ENCODE data around the gene YTHDF1.
"Not testable (repeated sequence)": the region's sequence is repeated elsewhere in the genome, so short reads cannot be mapped to it uniquely, and the experiment has no call there.

Gene YTHDF1

GRCh38 chr20:63216041-63216848, at the start of gene YTHDF1:
YTHDF1 (minus strand) TSS chr20:63216131; CDS start chr20:63215892, 239 bp downstream.
- DNase-seq, result peak; percentile 89

DNA sequence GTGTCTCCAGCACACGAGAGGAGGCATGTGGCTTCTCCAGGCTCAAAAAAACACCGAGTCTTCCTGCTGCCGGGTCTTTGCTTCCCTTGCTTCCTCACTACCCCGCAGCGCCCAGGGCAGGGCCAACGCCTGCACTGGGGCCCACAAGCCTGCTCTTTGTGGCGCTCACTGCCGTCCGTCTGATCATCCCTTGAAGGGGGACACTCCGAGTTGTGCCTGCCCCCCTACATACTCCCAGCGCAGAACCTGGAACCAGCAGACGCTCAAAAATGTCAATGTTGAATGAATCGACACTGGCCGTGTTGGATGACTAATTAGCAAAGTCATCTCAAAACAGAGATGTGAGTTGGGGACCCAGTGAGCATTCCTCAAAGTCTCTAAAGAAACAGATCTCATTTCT, 48.6 kb upstream of the YTHDF1 start:
- DNase-seq, result no peak

DNA sequence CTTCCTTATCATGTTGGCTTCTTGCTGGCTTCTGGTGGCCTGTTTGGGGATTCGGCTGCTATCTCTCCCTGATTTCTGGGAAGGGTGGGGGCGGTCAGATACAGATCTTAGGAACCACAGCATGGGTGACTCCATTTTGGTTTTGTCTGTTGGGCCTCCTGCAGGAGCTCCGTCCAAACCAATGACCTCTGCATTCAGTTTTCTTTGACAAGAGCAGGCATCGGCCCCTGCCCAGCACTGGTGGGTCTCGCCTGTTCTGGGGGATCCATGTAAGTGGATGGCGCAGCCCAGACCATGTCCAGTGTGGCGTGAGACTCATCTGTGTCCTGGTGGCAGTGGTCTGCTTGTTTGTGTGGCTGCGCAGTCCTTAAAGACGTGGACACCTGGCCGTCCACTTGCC, 48.1 kb upstream of the YTHDF1 start:
- no peak for DNase-seq

GRCh38 chr20:63262836-63263235, 46.9 kb upstream of the YTHDF1 start:
- DNase-seq, result no peak

DNA sequence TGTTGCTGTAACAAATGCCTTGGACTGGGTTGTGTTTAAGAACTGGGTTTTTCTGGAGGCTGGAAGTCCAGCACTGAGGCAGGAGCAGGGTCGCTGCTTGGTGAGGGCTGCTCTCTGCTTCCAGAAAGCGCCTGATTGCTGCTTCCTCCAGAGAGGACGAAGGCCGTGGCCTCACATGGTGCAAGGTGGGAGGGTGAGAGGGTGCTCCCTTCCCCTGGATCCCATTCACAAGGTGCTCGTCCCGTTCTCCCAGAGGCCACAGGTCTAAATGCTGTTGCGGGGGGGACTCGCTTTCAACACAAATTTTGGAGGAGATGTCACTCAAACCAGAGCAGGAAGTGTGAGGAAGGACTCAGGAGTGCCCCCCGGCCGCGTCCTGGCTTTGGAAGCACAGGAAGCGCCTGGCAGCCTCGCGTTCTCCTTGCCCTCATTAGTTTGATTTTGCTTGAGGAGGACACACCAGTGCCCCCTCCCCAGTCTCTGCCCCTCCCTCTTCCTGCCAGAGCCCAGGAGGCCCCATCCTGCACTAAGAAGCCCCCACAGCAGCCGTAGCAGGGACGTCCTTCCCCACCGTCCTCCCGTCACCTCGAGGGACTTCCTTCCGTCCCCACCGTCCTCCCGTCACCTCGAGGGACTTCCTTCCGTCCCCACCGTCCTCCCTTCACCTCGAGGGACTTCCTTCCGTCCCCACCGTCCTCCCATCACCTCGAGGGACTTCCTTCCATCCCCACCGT, 46.0 kb upstream of the YTHDF1 start:
- DNase-seq, result no peak

DNA sequence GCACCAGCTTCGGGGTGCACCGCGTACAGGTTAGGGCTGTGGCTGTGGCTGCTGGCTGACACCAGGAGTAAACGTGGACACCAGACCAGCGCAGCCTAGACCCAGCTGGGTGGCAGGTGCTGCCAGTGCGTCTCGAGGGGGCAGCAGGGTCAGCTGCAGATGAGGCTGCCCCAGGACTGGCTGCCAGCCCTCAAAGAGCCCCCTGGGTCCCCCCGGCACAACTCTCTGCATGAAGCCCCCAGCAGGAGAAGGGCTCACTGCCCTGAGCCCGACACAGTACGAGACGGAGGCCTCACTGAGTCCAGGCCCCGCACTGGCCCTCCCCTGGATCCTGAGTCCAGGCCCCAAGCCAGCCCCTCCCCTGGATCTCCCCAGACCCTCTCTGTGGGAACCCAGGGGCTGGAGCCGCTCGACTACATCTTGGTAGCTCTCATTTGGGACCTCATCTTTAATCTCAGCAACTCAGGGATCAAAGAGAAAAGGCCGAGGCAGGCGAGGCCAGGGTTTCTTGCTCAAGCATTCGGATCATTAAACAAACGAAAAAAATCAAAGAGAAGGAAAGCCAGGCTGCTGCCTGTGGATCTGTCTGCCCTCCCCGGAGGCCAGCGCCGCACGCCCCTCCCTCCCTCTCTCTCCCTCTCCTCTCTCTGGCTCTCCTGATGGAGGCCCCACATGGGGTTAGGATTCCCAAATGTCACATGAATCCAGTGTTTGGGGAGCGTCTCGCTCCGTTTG, 45.3 kb upstream of the YTHDF1 start:
- no peak for DNase-seq

- DNase-seq, result no peak
These were observed 44.6 kb upstream of the YTHDF1 start for GRCh38 chr20:63260521-63260920.

- DNase-seq, result no peak
These were observed 44.0 kb upstream of the YTHDF1 start for GRCh38 chr20:63259734-63260460.

- no peak for DNase-seq
These were observed 42.9 kb upstream of the YTHDF1 start for GRCh38 chr20:63258781-63259180.

- no peak for DNase-seq
These were observed 41.7 kb upstream of the YTHDF1 start for GRCh38 chr20:63257629-63258028.

DNA sequence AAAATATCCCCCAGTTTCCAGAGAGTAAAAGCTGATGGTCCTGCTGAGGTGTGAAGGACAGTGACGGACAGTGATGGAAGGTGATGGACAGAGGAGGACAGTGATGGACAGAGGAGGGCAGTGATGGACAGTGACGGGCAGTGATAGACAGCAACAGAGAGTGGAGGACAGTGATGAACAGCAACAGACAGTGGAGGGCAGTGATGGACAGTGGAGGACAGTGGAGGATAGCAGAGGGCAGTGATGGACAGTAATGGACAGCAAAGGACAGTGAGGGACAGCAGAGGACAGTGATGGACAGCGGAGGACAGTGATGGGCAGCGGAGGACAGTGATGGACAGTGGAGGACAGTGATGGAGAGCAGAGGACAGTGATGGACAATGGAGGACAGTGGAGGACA, 41.0 kb upstream of the YTHDF1 start:
- DNase-seq, result no peak

DNA sequence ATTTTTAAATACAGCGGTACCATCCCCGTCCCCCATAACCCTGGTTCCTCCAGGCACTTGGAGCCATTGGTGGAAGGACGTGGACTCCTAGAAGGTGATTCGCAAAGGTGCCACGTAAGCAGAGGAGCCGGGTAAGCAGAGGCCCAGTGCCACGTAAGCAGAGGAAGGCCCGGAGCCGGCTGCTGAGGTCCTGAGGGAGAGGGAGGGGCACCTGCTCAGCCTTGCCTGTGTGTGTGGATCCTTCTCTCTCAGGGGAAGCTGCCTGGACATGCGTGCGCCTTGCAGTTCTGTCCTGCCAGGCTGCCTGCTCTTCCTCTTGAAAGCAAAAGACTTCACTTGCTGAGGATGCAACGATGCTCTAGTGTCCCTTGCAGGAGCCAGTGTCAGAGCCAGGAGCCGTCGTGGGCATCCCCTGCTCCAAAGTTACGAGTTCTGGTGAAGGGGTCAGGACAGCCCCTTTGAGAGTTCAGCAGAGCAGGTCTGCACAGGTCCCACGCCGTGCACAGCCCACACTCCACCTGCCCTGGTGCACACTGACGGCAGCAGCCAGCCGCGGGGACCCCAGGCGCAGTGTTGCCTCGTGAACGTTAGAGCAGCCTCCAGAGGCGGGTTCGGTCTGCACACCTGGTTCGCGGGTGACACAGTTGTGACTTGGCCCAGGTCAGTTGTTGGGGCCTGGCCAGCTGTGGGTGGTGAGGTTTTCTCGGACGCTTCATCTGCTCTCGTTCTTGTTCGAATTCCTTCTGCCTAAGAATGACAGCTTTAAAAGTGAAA, 40.2 kb upstream of the YTHDF1 start:
- no peak for DNase-seq

DNA sequence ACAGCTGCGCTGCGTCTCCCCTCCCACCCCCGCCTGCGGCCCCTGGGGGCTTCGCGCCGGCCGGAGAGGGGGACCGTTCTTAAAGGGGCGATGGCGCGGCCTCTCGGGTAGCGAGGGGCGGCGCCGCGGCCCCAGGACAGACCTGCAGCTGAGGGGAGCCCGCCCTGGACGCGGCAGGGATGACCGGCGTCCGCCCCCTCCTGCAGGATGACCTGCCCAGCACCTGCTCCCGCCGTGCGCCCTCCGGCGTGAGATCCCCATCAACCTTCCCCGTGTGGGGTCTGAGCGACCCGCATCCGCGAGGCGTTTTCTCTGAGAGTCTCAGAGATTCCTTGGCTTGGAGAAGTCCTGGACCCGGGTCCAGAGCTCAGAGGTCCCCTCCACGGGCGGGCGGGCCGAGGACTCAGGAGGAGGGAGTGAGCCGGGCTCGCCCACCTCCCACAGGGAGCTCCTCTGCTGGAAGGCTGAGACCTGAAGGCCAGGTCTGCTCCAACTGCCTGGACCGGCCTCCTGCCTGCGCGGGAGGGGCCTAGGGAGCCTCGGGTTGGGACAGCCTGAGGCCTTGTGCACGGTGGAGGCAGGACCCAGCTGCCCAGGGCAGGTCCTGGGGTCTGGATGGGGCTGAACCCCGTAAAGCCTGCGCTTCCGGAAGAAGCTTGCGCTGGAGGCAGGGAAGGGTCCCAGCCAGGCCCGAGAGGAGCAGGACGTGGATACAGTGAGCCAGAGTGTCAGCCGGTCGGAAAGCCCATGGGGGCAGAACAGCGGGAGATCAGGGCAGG, 38.9 kb upstream of the YTHDF1 start:
- DNase-seq, result no peak

DNA sequence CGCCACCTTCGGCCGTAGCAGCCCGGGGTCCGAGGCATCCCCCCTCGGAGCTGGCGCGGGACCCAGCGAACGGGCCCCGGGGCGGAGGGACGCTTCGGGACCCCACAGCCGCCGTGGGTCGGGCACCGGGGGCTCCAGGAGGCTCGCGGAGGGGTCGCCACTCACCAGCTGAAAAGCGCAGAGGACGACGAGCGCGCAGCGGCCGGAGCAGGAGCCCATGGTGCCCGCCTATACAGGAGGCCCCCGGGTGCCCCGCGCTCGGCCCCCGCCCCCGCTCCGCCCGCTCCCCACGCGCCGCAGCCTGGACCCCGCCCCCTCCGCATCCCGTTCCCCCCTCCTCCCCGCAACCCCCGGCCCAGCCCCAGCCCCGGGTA, 38.3 kb upstream of the YTHDF1 start, which contains the start of gene NKAIN4:
NKAIN4 (minus strand) TSS at position 232 of the 374 bp plus-strand sequence; CDS start at position 219, 13 bp downstream.
- DNase-seq, result no peak

- DNase-seq, result no peak
These were observed 37.7 kb upstream of the YTHDF1 start for GRCh38 chr20:63253438-63254231.

- no peak for DNase-seq
These were observed 37.1 kb upstream of the YTHDF1 start for GRCh38 chr20:63253065-63253437.

- no peak for DNase-seq
These were observed 36.4 kb upstream of the YTHDF1 start for GRCh38 chr20:63252284-63252711.

GRCh38 chr20:63251350-63251749, 35.4 kb upstream of the YTHDF1 start:
- not testable (repeated sequence) for DNase-seq

- DNase-seq, result no peak
These were observed 34.0 kb upstream of the YTHDF1 start for GRCh38 chr20:63249891-63250290.

Measured in NCI-H187 treated with DMSO at 0.1 percent for 48 hours (cell line).